Left lung (tissue), 10 donors: ENCODE results near the gene DIPK1A. TPM values are rescaled to one million over a fixed set of nuclear protein-coding genes. Genes with fewer than 3 reads are reported as not detected.

Experiments used
- ATAC-seq: fragments of 200-7000 bp; cut with Tn5 transposase; one replicate; pipeline ENCODE4 v1.9.1; 2020; ENCODE audit warnings: moderate library complexity
- DNase-seq, 4 donors: peaks; one replicate each; pipeline ENCODE4 v3.0.0-alpha.2; 2013 to 2020
- H3K27ac ChIP-seq, 2 donors: fragments of 200-600 bp; sonication (generic) in 1 of 2; one replicate each; pipeline versions ENCODE4 v1.5.0 to v1.8.0; 2020 to 2021
- H3K27me3 ChIP-seq, 2 donors: fragments of 200-600 bp; sonication (generic) in 1 of 2; one replicate each; pipeline versions ENCODE4 v1.5.0 to v1.8.0; 2020 to 2021
- H3K36me3 ChIP-seq, 2 donors: fragments of 200-600 bp; sonication (generic) in 1 of 2; one replicate each; pipeline versions ENCODE4 v1.5.0 to v1.8.0; 2020 to 2021
- H3K4me1 ChIP-seq, 2 donors: fragments of 200-600 bp; one replicate each; pipeline ENCODE4 v1.8.0; 2021
- H3K4me3 ChIP-seq, 2 donors: fragments of 200-600 bp; sonication (generic) in 1 of 2; one replicate each; pipeline versions ENCODE4 v1.5.0 to v1.8.0; 2020 to 2021; ENCODE audit warnings: mild to moderate bottlenecking in 1 of 2
- H3K9me3 ChIP-seq, 2 donors: fragments of 200-600 bp; sonication (generic) in 1 of 2; one replicate each; pipeline versions ENCODE4 v1.5.0 to v1.8.0; 2020 to 2021
- intact Hi-C, 2 donors: fragments of 100-400 bp; cut with DNase I; formaldehyde crosslinking; loops; one replicate each; pipeline versions ENCODE4 v1.11.2 to v1.14.2; 2022
- polyA plus RNA-seq, 6 donors: library from polyadenylated mRNA; unstranded; fragments of 120-200 nt; gene quantifications; one replicate each; pipeline ENCODE4 v1.2.1, GENCODE V29; 2013; ENCODE audit not compliant: insufficient read length in 6 of 6
- total RNA-seq, 2 donors: library from RNA; stranded (reverse); fragmentation: NEBNext Ultra II Directional; extraction: Animal tissue kit (Norgen Biotek cat#: 25700); gene quantifications; one replicate each; pipeline ENCODE4 v1.2.1, GENCODE V29; 2021
- TF ChIP-seq, protein P1 (sequence below), 2 donors: fragments of 200-600 bp; sonication (generic) in 1 of 2; IDR thresholded peaks; one replicate each; pipeline versions ENCODE4 v1.5.0 to v1.8.0; 2021; ENCODE audit warnings: antibody characterized with exemption in 2 of 2
- donor health status: DM: no; HTN: yes; CAD: no.
- donor health status: DM: no; HTN: no; CAD: no.

Gene DIPK1A
- total and polyA plus RNA-seq, 8 donors = 6.8 to 14.8 (median 10.2) TPM

DNA sequence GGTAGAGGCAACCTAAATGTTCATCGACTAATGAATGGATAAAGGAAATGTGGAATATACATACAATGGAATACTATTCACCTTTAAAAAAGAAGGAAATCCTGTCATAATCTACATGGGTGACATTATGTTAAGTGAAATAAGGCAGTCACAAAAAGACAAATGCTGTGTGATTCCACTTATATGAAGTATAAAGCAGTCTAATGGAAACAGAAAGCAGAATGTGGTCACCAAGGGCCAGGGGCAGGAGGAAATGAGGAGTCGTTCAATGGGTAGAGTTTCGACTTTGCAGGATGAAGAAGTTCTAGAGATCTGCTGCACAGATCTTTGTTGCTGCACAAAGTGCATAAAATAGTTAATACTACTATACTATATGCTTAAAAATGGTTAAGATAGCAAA, 7.8 kb downstream of the DIPK1A start:
- Histone ChIP-seq H3K4me1 (peaks cover 0 to 20% of the 10 kb centered on the region in 2 donors), H3K4me3 (no peak overlapping the region), H3K27me3 (no peaks in the 10 kb centered on the region), H3K27ac (no peak overlapping the region), H3K36me3 (no peaks in the 10 kb centered on the region), H3K9me3 (no peaks in the 10 kb centered on the region)
- ATAC-seq (no peak), DNase-seq (no peak)
- intact Hi-C loops = no loop called here
- TF ChIP-seq, protein P1, sequence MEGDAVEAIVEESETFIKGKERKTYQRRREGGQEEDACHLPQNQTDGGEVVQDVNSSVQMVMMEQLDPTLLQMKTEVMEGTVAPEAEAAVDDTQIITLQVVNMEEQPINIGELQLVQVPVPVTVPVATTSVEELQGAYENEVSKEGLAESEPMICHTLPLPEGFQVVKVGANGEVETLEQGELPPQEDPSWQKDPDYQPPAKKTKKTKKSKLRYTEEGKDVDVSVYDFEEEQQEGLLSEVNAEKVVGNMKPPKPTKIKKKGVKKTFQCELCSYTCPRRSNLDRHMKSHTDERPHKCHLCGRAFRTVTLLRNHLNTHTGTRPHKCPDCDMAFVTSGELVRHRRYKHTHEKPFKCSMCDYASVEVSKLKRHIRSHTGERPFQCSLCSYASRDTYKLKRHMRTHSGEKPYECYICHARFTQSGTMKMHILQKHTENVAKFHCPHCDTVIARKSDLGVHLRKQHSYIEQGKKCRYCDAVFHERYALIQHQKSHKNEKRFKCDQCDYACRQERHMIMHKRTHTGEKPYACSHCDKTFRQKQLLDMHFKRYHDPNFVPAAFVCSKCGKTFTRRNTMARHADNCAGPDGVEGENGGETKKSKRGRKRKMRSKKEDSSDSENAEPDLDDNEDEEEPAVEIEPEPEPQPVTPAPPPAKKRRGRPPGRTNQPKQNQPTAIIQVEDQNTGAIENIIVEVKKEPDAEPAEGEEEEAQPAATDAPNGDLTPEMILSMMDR (IDR thresholded peaks at IDR 0.05) = no peak

DNA sequence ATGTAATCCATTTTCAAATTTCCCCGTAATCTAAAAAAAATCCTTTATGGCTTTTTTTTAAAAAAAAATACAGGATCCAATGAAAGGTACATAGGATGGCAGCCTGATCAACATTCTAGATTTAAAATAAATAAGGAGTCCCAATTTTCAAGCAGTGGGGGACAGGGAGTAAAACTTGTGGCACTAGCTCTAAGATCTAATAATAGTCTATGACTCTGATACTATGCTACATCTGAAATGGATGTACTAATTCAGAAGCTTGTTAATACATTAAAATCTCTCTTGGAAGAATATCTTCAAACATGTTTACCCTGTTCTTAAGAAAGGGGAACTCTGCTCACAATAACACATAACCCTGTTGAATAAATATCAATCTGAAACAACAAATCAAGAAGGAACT, 8.5 kb downstream of the DIPK1A start:
- peaks cover 0 to 20% of the 10 kb centered on the region in 2 donors for H3K4me1 ChIP-seq
- H3K9me3 ChIP-seq = no peaks in the 10 kb centered on the region
- intact Hi-C loops = no loop called here
- DNase-seq (no peak), ATAC-seq (no peak)
- TF ChIP-seq, protein P1 (IDR thresholded peaks at IDR 0.05) = no peak
- H3K36me3 ChIP-seq = no peaks in the 10 kb centered on the region
- no peak overlapping the region for H3K4me3 ChIP-seq
- no peaks in the 10 kb centered on the region for H3K27me3 ChIP-seq
- no peak overlapping the region for H3K27ac ChIP-seq

DNA sequence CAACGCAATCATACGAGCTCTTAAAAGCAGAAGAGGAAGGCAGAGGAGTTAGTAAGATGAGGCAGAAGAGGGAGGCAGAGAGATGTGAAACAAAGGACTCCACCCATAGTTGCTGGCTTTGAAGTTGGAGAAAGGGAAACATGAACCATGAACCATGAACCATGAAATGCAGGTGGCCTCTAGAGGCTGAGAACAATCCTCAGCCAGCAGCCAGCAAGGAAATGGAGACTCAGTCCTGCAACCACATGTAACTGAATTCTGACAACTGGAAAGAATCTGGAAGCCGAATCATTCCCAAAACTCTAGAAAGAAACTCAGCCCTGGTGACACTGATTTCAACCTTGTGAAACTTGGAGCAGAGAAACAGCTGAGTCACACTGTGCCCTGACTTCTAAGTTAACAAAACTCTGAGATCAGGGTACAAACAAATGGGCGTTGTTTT, 10.1 kb downstream of the DIPK1A start:
- H3K36me3 ChIP-seq = no peaks in the 10 kb centered on the region
- ATAC-seq (peak; percentile 48), DNase-seq (no peak)
- intact Hi-C loops = no loop called here
- no peaks in the 10 kb centered on the region for H3K9me3 ChIP-seq
- H3K27ac ChIP-seq = peak overlapping the region in 1 of 2 donors; percentile 51
- H3K27me3 ChIP-seq = no peaks in the 10 kb centered on the region
- TF ChIP-seq, protein P1 (IDR thresholded peaks at IDR 0.05) = no peak
- H3K4me1 ChIP-seq = peaks cover 0 to 20% of the 10 kb centered on the region in 2 donors
- no peak overlapping the region for H3K4me3 ChIP-seq

DNA sequence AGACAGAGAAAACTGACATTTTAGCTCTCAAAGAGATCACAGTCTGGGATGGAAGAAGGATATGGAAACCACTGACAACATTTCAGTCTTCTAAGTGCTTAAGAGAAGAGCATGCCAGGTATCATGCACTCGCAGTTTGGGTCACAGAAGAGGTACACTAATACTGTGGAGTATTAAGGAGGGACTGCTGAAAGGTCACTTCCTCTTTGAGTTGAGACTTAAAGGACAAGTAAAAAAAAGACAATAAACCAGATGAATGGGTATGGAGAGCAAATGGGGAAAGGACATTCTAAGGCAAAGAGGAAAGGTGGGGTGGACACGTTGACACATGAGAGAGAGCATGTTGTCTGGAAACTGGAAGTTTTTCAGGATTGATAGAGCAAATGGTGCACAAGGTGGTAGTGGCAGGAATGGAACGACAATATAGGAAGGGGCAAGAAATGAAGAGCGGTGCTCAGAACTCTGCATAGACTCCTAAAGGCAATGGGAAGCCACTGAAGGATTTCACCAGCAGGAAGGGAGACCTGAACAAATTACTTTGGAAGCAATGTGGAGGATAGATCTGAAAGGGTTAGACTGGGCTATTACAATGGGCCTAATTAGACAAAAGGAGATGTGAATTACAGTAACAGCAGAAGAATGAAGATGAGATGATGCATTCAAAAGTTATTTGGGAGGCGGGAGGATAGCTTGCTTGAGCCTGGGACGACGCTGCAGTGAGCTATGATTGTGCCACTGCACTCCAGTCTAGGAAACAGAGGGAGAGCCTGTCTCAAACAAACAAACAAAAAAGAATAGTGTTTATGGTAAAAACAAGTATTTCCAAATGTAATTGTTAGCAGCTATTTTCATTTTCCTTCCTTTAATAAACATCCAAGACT, 11.1 kb downstream of the DIPK1A start:
- H3K27ac ChIP-seq = no peak overlapping the region
- DNase-seq (no peak), ATAC-seq (peak; percentile 45)
- H3K9me3 ChIP-seq = no peaks in the 10 kb centered on the region
- H3K36me3 ChIP-seq = no peaks in the 10 kb centered on the region
- intact Hi-C loops = no loop called here
- H3K27me3 ChIP-seq = no peaks in the 10 kb centered on the region
- H3K4me3 ChIP-seq = no peak overlapping the region
- TF ChIP-seq, protein P1 (IDR thresholded peaks at IDR 0.05) = no peak
- peaks cover 0 to 20% of the 10 kb centered on the region in 2 donors for H3K4me1 ChIP-seq

DNA sequence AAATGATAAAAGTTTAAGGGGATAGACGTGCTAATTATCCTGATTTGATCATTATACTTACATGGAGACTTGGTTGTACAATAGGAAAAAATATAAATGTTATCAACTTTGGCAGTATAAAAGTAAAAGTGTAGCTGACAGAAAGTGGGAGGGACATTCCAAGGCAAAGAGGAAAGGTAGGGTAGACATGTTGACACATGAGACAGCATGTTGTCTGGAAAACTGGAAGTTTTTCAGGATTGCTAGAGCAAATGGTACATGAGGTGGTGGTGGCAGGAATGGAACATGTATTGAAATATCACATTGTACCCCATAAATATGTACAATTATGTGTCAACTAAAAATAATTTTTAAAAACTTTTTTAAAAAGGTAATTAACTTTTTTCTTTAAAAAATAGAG, 13.2 kb downstream of the DIPK1A start:
- Histone ChIP-seq H3K4me1 (peaks cover 0 to 20% of the 10 kb centered on the region in 2 donors), H3K4me3 (no peak overlapping the region), H3K27me3 (no peaks in the 10 kb centered on the region), H3K36me3 (no peaks in the 10 kb centered on the region), H3K9me3 (no peaks in the 10 kb centered on the region), H3K27ac (no peak overlapping the region)
- no peak for DNase-seq
- ATAC-seq = no peak
- intact Hi-C loops = no loop called here
- TF ChIP-seq, protein P1 (IDR thresholded peaks at IDR 0.05) = no peak
